ENCODE measurements around the gene ZNF385C.
"Not testable (repeated sequence)": the region's sequence is repeated elsewhere in the genome, so short reads cannot be mapped to it uniquely, and the experiment has no call there.

ZNF385C gene, protein sequence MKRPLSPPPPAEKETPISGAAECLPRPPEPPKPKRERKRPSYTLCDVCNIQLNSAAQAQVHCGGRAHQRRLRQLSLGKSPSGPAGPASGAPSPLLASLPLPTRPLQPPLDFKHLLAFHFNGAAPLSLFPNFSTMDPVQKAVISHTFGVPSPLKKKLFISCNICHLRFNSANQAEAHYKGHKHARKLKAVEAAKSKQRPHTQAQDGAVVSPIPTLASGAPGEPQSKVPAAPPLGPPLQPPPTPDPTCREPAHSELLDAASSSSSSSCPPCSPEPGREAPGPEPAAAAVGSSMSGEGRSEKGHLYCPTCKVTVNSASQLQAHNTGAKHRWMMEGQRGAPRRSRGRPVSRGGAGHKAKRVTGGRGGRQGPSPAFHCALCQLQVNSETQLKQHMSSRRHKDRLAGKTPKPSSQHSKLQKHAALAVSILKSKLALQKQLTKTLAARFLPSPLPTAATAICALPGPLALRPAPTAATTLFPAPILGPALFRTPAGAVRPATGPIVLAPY

DNA sequence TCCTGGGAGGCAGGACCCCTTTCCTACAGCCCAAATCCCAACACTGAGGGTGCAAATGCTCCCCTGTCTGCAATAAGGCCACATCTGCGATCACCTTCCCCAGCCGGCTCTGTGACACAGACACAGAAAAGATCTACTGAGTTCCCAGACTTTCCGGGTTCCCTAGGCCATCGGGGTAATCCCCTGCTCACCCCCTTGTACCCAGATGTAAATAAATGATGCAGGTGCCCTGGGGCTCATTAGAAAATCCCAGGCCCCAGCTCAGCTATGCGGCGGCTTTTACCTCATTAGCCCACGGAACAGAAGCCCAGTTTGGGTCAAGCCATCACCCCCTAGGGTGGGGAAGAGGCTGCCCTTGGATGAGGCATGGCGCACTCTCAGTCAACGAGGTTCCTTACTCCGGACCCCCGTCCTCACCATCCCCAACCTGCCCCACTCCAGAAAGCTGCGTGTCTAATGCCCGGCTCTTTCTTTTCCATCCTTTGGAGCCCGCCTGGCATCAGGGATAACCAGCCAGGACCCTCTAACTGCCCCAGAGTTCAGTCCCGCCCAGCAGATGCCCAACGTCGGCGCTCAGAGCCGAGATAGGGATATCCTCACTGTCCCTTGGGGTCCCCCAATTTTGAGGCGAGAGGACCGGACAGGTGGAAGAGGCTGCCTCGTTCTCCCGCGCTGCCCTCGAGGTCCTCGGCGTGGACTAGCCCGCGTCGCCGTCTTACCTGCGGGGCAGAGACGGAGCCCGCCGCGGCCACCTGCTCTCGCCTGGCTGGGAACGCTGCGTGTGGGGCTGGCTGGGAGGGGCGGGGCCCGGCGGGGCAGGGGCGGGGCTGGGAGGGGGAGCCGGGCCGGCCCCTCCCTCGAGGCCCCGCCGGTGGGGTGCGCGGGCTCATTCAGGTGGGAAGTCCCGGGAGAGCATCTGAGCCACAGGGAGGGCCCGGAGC, at the start of gene ZNF385C:
TSS of gene ZNF385C (minus strand) at position 783 of the 941 bp plus-strand sequence. CDS start 35,417 bp downstream, outside the sequence.
- Histone ChIP-seq H2AFZ (ENCODE audit: low read length, unreplicated experiment) (peak within 1 kb of the TSS; percentile 50), H3K27ac (ENCODE audit: low read depth, low read length) (no peak within 1 kb of the TSS), H3K4me3 (ENCODE audit: low read depth, low read length) (peak within 1 kb of the TSS; percentile 56), H3K36me3 (ENCODE audit: insufficient read depth, low read length) (no peaks in the 10 kb centered on the region), H3K4me1 (ENCODE audit: control insufficient read depth, insufficient read depth, low read length, unreplicated experiment) (peaks cover 5% of the 10 kb centered on the region), H3K79me2 (ENCODE audit: control insufficient read depth, insufficient read depth, low read length, unreplicated experiment) (no peaks in the 10 kb centered on the region), H3K27me3 (ENCODE audit: insufficient read depth, low read length) (peaks cover 13% of the 10 kb centered on the region)

DNA sequence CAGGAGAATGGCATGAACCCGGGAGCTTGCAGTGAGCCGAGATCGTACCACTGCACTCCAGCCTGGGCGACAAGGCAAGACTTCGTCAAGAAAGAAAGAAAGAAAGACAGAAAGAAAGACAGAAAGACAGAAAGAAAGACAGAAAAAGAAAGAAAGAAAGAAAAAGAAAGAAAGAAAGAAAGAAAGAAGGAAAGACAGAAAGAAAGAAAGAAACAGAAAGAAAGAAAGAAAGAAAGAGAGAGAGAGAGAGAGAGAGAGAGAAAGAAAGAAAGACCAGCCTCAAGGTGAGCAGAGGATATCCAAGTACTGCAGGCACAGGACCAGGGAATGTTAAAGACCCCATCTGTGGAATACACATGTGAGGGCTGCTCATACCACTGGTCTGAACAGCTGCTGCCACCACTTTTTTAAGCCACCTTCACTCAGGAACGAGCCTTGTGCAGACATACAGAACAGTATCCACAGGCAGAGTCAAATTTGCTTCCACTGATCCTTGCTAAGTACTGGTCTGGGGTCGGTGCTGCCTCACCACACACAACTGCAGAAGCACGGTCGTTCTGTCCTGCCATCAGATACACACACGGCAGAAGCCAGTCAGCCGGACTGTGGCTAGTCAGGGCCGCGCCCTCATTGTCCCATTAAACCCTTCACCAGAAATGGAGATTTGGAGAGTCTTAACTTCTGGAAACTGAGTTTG, 48.8 kb upstream of the ZNF385C start:
- Histone ChIP-seq H3K4me3 (ENCODE audit: low read depth, low read length) (no peak overlapping the region), H3K27ac (ENCODE audit: low read depth, low read length) (no peak overlapping the region), H3K36me3 (ENCODE audit: insufficient read depth, low read length) (no peaks in the 10 kb centered on the region), H3K27me3 (ENCODE audit: insufficient read depth, low read length) (no peaks in the 10 kb centered on the region), H3K79me2 (ENCODE audit: control insufficient read depth, insufficient read depth, low read length, unreplicated experiment) (peaks cover 75% of the 10 kb centered on the region), H2AFZ (ENCODE audit: low read length, unreplicated experiment) (no peak overlapping the region), H3K4me1 (ENCODE audit: control insufficient read depth, insufficient read depth, low read length, unreplicated experiment) (peaks cover 16% of the 10 kb centered on the region)

- H3K27ac ChIP-seq (ENCODE audit: low read depth, low read length) = peak overlapping the region; percentile 60
- H3K36me3 ChIP-seq (ENCODE audit: insufficient read depth, low read length); H3K4me3 ChIP-seq (ENCODE audit: low read depth, low read length); H3K27me3 ChIP-seq (ENCODE audit: insufficient read depth, low read length); H2AFZ ChIP-seq (ENCODE audit: low read length, unreplicated experiment): not testable (repeated sequence)
- peaks cover 77% of the 10 kb centered on the region for H3K79me2 ChIP-seq (ENCODE audit: control insufficient read depth, insufficient read depth, low read length, unreplicated experiment)
- peaks cover 24% of the 10 kb centered on the region for H3K4me1 ChIP-seq (ENCODE audit: control insufficient read depth, insufficient read depth, low read length, unreplicated experiment)
Observed at GRCh38 chr17:42143138-42143537, 44.9 kb upstream of the ZNF385C start.

- Histone ChIP-seq H3K36me3 (ENCODE audit: insufficient read depth, low read length) (0 out of 2 replicates have a peak, but pooled peaks cover 5% of the 10 kb centered on the region), H3K79me2 (ENCODE audit: control insufficient read depth, insufficient read depth, low read length, unreplicated experiment) (peaks cover 80% of the 10 kb centered on the region), H3K27ac (ENCODE audit: low read depth, low read length) (peak overlapping the region; percentile 60), H2AFZ (ENCODE audit: low read length, unreplicated experiment) (no peak overlapping the region), H3K27me3 (ENCODE audit: insufficient read depth, low read length) (no peaks in the 10 kb centered on the region), H3K4me3 (ENCODE audit: low read depth, low read length) (no peak overlapping the region), H3K4me1 (ENCODE audit: control insufficient read depth, insufficient read depth, low read length, unreplicated experiment) (peaks cover 24% of the 10 kb centered on the region)
Observed at GRCh38 chr17:42142371-42142896, 44.2 kb upstream of the ZNF385C start.

DNA sequence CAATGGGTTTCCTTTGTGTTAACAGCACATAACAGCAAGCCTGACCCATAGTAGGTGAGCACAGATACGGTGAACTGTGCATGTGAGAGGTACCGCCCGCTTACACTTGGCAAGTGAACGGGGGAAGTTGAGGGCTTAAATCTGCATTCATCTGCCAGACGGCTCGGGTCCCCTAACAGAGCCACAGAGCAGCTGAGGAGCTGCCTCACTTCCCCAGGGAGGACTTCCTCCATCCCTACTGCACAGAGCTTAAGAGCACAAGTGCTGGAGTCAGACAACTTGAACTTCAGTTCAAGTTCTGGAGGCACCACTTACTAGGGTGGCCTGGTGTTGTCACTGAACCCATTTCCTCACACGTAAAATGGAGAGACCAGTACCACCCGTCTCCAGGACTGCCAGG, 43.1 kb upstream of the ZNF385C start:
- Histone ChIP-seq H3K27ac (ENCODE audit: low read depth, low read length) (no peak overlapping the region), H3K36me3 (ENCODE audit: insufficient read depth, low read length) (0 out of 2 replicates have a peak, but pooled peaks cover 5% of the 10 kb centered on the region)

GRCh38 chr17:42140690-42141089, 42.4 kb upstream of the ZNF385C start:
- H3K4me1 ChIP-seq (ENCODE audit: control insufficient read depth, insufficient read depth, low read length, unreplicated experiment) = peaks cover 34% of the 10 kb centered on the region
- H3K27me3 ChIP-seq (ENCODE audit: insufficient read depth, low read length); H2AFZ ChIP-seq (ENCODE audit: low read length, unreplicated experiment); H3K27ac ChIP-seq (ENCODE audit: low read depth, low read length); H3K36me3 ChIP-seq (ENCODE audit: insufficient read depth, low read length); H3K4me3 ChIP-seq (ENCODE audit: low read depth, low read length): not testable (repeated sequence)
- peaks cover 82% of the 10 kb centered on the region for H3K79me2 ChIP-seq (ENCODE audit: control insufficient read depth, insufficient read depth, low read length, unreplicated experiment)

More for the DNA sequence above, 43.1 kb upstream of the ZNF385C start:
- peaks cover 80% of the 10 kb centered on the region for H3K79me2 ChIP-seq (ENCODE audit: control insufficient read depth, insufficient read depth, low read length, unreplicated experiment)
- H3K4me1 ChIP-seq (ENCODE audit: control insufficient read depth, insufficient read depth, low read length, unreplicated experiment) = peaks cover 27% of the 10 kb centered on the region
- no peak overlapping the region for H2AFZ ChIP-seq (ENCODE audit: low read length, unreplicated experiment)
- H3K4me3 ChIP-seq (ENCODE audit: low read depth, low read length) = no peak overlapping the region
- no peaks in the 10 kb centered on the region for H3K27me3 ChIP-seq (ENCODE audit: insufficient read depth, low read length)

DNA sequence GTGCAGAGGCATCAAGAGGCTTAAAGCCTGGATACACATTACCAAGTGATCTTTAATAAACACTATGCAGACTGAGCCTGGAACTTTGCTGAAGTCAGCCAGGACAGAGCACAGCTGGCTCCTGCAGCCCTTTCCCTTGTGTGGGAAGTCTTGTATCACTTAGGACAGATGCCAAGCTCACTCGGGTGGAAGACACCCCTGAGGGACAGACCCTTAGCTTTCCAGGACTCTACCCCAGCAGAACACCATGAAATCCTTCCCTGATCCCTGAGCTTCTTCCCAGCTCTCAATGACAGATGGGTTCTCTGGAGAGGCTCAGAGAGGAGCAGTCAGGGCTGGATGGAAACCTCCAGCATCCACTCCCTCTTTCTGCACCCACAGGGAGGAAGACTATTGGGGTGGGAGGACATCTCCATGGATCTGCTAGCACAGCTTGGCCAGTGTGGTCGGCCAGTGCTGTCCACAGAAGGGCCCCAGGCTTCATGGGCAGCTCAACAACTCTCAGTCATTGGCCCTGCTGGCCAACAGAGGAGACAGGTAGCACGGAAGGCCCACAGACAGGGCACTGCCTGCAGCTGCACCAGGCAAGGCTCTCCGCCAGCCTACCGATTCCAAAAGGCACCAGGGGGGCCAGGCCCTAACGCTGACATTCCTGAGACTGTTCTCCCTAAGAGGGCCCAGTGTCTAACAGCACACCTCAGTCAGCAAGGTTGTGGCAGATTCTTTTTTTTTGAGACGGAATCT, 40.6 kb upstream of the ZNF385C start:
- Histone ChIP-seq H3K27ac (ENCODE audit: low read depth, low read length) (no peak overlapping the region), H3K36me3 (ENCODE audit: insufficient read depth, low read length) (0 out of 2 replicates have a peak, but pooled peaks cover 5% of the 10 kb centered on the region)

GRCh38 chr17:42136654-42137051, 38.4 kb upstream of the ZNF385C start:
- Histone ChIP-seq H2AFZ (ENCODE audit: low read length, unreplicated experiment) (no peak overlapping the region), H3K27ac (ENCODE audit: low read depth, low read length) (0 out of 2 replicates have a peak overlapping the region, but pooled peaks have one; percentile 60), H3K27me3 (ENCODE audit: insufficient read depth, low read length) (no peaks in the 10 kb centered on the region), H3K4me1 (ENCODE audit: control insufficient read depth, insufficient read depth, low read length, unreplicated experiment) (peaks cover 44% of the 10 kb centered on the region), H3K79me2 (ENCODE audit: control insufficient read depth, insufficient read depth, low read length, unreplicated experiment) (peaks cover 84% of the 10 kb centered on the region), H3K4me3 (ENCODE audit: low read depth, low read length) (no peak overlapping the region), H3K36me3 (ENCODE audit: insufficient read depth, low read length) (0 out of 2 replicates have a peak, but pooled peaks cover 5% of the 10 kb centered on the region)

More for the DNA sequence above, 40.6 kb upstream of the ZNF385C start:
- H3K4me3 ChIP-seq (ENCODE audit: low read depth, low read length) = no peak overlapping the region
- peaks cover 84% of the 10 kb centered on the region for H3K79me2 ChIP-seq (ENCODE audit: control insufficient read depth, insufficient read depth, low read length, unreplicated experiment)
- no peaks in the 10 kb centered on the region for H3K27me3 ChIP-seq (ENCODE audit: insufficient read depth, low read length)
- H3K4me1 ChIP-seq (ENCODE audit: control insufficient read depth, insufficient read depth, low read length, unreplicated experiment) = peaks cover 42% of the 10 kb centered on the region
- H2AFZ ChIP-seq (ENCODE audit: low read length, unreplicated experiment) = no peak overlapping the region

All from ACC112 (cell line).